Suppressor macrophage (primary cell): Measurements from ENCODE around the gene SHC3.

Experiments
- DNase-seq, 4 experiments: peaks; one replicate each; pipeline ENCODE4 v3.0.0-alpha.2; 2020 to 2022

SHC3 gene

GRCh38 chr9:88983865-88984542, 194.6 kb downstream of the SHC3 start:
- no peak for DNase-seq

GRCh38 chr9:88980740-88981203, 197.8 kb downstream of the SHC3 start:
- no peak for DNase-seq

- no peak for DNase-seq
Observed at GRCh38 chr9:88979791-88980190, 198.8 kb downstream of the SHC3 start.

GRCh38 chr9:88979021-88979420, 199.6 kb downstream of the SHC3 start:
- no peak for DNase-seq

GRCh38 chr9:88978034-88978433, 200.6 kb downstream of the SHC3 start:
- DNase-seq, result no peak

GRCh38 chr9:88976890-88977257, 201.7 kb downstream of the SHC3 start:
- DNase-seq, result no peak

GRCh38 chr9:88975966-88976889, 202.4 kb downstream of the SHC3 start:
- DNase-seq, result peak in 1 of 4 experiments; percentile 22

GRCh38 chr9:88974641-88975040, 204.0 kb downstream of the SHC3 start:
- DNase-seq, result no peak

- no peak for DNase-seq
Observed at GRCh38 chr9:88973281-88974045, 205.2 kb downstream of the SHC3 start.

- DNase-seq, result no peak
Observed at GRCh38 chr9:88972401-88972800, 206.2 kb downstream of the SHC3 start.

- DNase-seq, result no peak
Observed at GRCh38 chr9:88971131-88971960, 207.3 kb downstream of the SHC3 start.

- DNase-seq, result no peak
Observed at GRCh38 chr9:88969646-88970373, 208.8 kb downstream of the SHC3 start.

GRCh38 chr9:88968799-88969198, 209.8 kb downstream of the SHC3 start:
- no peak for DNase-seq

- no peak for DNase-seq
Observed at GRCh38 chr9:88966894-88967676, 211.5 kb downstream of the SHC3 start.

- DNase-seq, result no peak
Observed at GRCh38 chr9:88965473-88965872, 213.1 kb downstream of the SHC3 start.

GRCh38 chr9:88960632-88961031, 218.0 kb downstream of the SHC3 start:
- DNase-seq, result no peak

GRCh38 chr9:88959727-88960469, 218.7 kb downstream of the SHC3 start:
- no peak for DNase-seq

- DNase-seq, result no peak
Observed at GRCh38 chr9:88957526-88957925, 221.1 kb downstream of the SHC3 start.
